NCI-H1092 treated with DMSO at 0.1 percent for 48 hours (cell line): ENCODE measurements around the gene ALDH7A1.
A peak's percentile ranks its signal among the peaks of the same experiment; 100 is the strongest.
"Not testable (repeated sequence)": the region's sequence is repeated elsewhere in the genome, so short reads cannot be mapped to it uniquely, and the experiment has no call there.

ENCODE experiments used
- DNase-seq: peaks from one replicate; lab custom pipeline; 2025; lab: John Stamatoyannopoulos, UW

Gene ALDH7A1

GRCh38 chr5:126534553-126534952 is 60.5 kb downstream of the ALDH7A1 start:
- DNase-seq = no peak

- no peak for DNase-seq
Measured at GRCh38 chr5:126531543-126532120, 63.4 kb downstream of the ALDH7A1 start.

- no peak for DNase-seq
Measured at GRCh38 chr5:126527892-126528291, 67.1 kb downstream of the ALDH7A1 start.

- DNase-seq = no peak
Measured at GRCh38 chr5:126527158-126527557, 67.9 kb downstream of the ALDH7A1 start.

- no peak for DNase-seq
Measured at GRCh38 chr5:126526493-126526892, 68.5 kb downstream of the ALDH7A1 start.

GRCh38 chr5:126525630-126526245 is 69.3 kb downstream of the ALDH7A1 start:
- DNase-seq = no peak

GRCh38 chr5:126523818-126524510 is 71.1 kb downstream of the ALDH7A1 start:
- DNase-seq = no peak

- DNase-seq = no peak
Measured at GRCh38 chr5:126521130-126521529, 73.9 kb downstream of the ALDH7A1 start.

- DNase-seq = no peak
Measured at GRCh38 chr5:126520593-126520953, 74.4 kb downstream of the ALDH7A1 start.

- peak; percentile 12 for DNase-seq
Measured at GRCh38 chr5:126519637-126520592, 75.1 kb downstream of the ALDH7A1 start.

GRCh38 chr5:126519223-126519622 is 75.8 kb downstream of the ALDH7A1 start:
- not testable (repeated sequence) for DNase-seq

GRCh38 chr5:126516852-126517251 is 78.2 kb downstream of the ALDH7A1 start:
- no peak for DNase-seq

- DNase-seq = peak; percentile 65
Measured at GRCh38 chr5:126516133-126516532, 78.9 kb downstream of the ALDH7A1 start.

- no peak for DNase-seq
Measured at GRCh38 chr5:126515337-126515736, 79.7 kb downstream of the ALDH7A1 start.

- no peak for DNase-seq
Measured at GRCh38 chr5:126514558-126515141, 80.4 kb downstream of the ALDH7A1 start.

GRCh38 chr5:126514131-126514557 is 80.9 kb downstream of the ALDH7A1 start:
- DNase-seq = no peak

- no peak for DNase-seq
Measured at GRCh38 chr5:126513703-126514102, 81.3 kb downstream of the ALDH7A1 start.

- no peak for DNase-seq
Measured at GRCh38 chr5:126513302-126513701, 81.7 kb downstream of the ALDH7A1 start.

- no peak for DNase-seq
Measured at GRCh38 chr5:126512451-126512850, 82.6 kb downstream of the ALDH7A1 start.

GRCh38 chr5:126511961-126512360 is 83.1 kb downstream of the ALDH7A1 start:
- no peak for DNase-seq

- no peak for DNase-seq
Measured at GRCh38 chr5:126509339-126509738, 85.7 kb downstream of the ALDH7A1 start.

GRCh38 chr5:126508962-126509279 is 86.1 kb downstream of the ALDH7A1 start:
- DNase-seq = no peak
